Endodermal cell (in vitro differentiated cells): ENCODE measurements around the gene NDUFS4. TPM values are rescaled to one million over a fixed set of nuclear protein-coding genes. Genes with fewer than 3 reads are reported as not detected.

ENCODE experiments used
- DNase-seq: peaks from one replicate; pipeline ENCODE4 v3.0.0-alpha.2; 2017
- H3K27ac ChIP-seq: 2 replicates; pipeline ENCODE4 v1.5.1; 2013; ENCODE audit warnings: mild to moderate bottlenecking, low read depth, low read length, moderate library complexity
- H3K27me3 ChIP-seq: 2 replicates; pipeline ENCODE4 v1.6.1; 2013; ENCODE audit warnings: mild to moderate bottlenecking, low read length, moderate library complexity; ENCODE audit not compliant: insufficient read depth, control insufficient read depth, poor library complexity, severe bottlenecking
- H3K36me3 ChIP-seq: 2 replicates; pipeline ENCODE4 v1.7.0; 2013; ENCODE audit warnings: mild to moderate bottlenecking, low read length, moderate library complexity; ENCODE audit not compliant: control insufficient read depth, insufficient read depth
- H3K4me1 ChIP-seq: one replicate; pipeline ENCODE4 v1.7.0; 2013; ENCODE audit warnings: low read length; ENCODE audit not compliant: control insufficient read depth, insufficient read depth
- H3K4me3 ChIP-seq: 2 replicates; pipeline ENCODE4 v1.5.1; 2013; ENCODE audit warnings: mild to moderate bottlenecking, low read length, moderate library complexity
- H3K9ac ChIP-seq: 2 replicates; pipeline ENCODE4 v1.6.1; 2013; ENCODE audit warnings: mild to moderate bottlenecking, low read length, moderate library complexity; ENCODE audit not compliant: poor library complexity, severe bottlenecking; ENCODE audit errors: extremely low read depth
- H3K9me3 ChIP-seq: 2 replicates; pipeline ENCODE4 v1.6.1; 2013; ENCODE audit warnings: mild to moderate bottlenecking, low read length, moderate library complexity; ENCODE audit not compliant: control insufficient read depth
- H3K27ac Mint-ChIP-seq: 2 replicates; pipeline ENCODE4 v1.8.0; 2020; ENCODE audit warnings: mixed read lengths
- H3K27me3 Mint-ChIP-seq: 2 replicates; pipeline ENCODE4 v1.8.0; 2021; ENCODE audit warnings: mild to moderate bottlenecking, mixed read lengths; ENCODE audit not compliant: insufficient read depth
- H3K36me3 Mint-ChIP-seq: 2 replicates; pipeline ENCODE4 v1.8.0; 2020; ENCODE audit warnings: low read depth, mixed read lengths
- H3K4me1 Mint-ChIP-seq: 2 replicates; pipeline ENCODE4 v1.8.0; 2020; ENCODE audit warnings: mixed read lengths
- H3K4me3 Mint-ChIP-seq: 2 replicates; pipeline ENCODE4 v1.8.0; 2020; ENCODE audit warnings: mild to moderate bottlenecking, moderate library complexity, mixed read lengths
- H3K9me3 Mint-ChIP-seq: 2 replicates; pipeline ENCODE4 v1.8.0; 2020; ENCODE audit warnings: mild to moderate bottlenecking, mixed read lengths
- WGBS, 2 experiments: methylation state at CpG; one replicate each; pipeline versions ENCODE4 v1.1.5 to v1.1.7; 2013; ENCODE audit warnings: missing lambda C conversion rate in 2 of 2, mixed read lengths in 1 of 2; ENCODE audit not compliant: insufficient coverage in 1 of 2, insufficient read length in 1 of 2; 5-methylcytosine and 5-hydroxymethylcytosine counted together
- total RNA-seq, 2 donors: library from RNA; stranded (reverse); fragmentation: NEBNext Ultra II Directional in 1 of 2; extraction: Animal tissue kit (Norgen Biotek cat#: 25700) in 1 of 2; gene quantifications; 2 replicates in 1 of 2; 3 replicates in 1 of 2; pipeline ENCODE4 v1.2.1, GENCODE V29; 2021
- TF ChIP-seq, protein P1 (sequence below): fragments of 200-600 bp; sonication (generic); conservative IDR thresholded peaks from 2 replicates; pipeline ENCODE4 v1.5.0; 2021; ENCODE audit warnings: antibody characterized with exemption, mild to moderate bottlenecking

The NDUFS4 gene
- total RNA-seq, 2 donors from 2014 or later = 55.0 to 88.3 TPM

DNA sequence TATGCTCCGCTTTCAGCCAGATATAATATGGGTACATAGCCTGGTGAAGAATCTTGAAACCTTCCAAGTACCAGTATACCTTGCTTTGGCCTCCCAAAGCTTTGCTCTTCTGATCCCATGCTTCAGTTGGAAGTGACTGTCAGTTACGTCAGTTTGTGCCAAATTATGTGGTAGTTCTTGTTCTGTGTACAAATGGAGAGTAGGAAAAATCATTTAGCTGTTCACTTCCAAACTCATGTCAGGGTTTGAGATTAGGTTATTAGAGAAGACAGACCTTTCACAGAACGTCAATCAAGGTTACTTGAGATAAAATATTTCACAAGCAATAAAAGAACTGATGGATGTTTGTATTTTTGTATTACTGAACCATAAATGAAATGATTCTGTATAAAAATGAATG lies 117.2 kb downstream of the NDUFS4 start:
- H3K9me3 Mint-ChIP-seq = no peaks in the 10 kb centered on the region
- peaks cover 12% of the 10 kb centered on the region for H3K36me3 ChIP-seq
- peaks cover 9% of the 10 kb centered on the region for H3K36me3 Mint-ChIP-seq
- no peaks in the 10 kb centered on the region for H3K4me1 ChIP-seq
- H3K9me3 ChIP-seq = peaks cover 4% of the 10 kb centered on the region
- DNase-seq = no peak
- H3K27me3 Mint-ChIP-seq = no peaks in the 10 kb centered on the region
- H3K27ac ChIP-seq = no peak overlapping the region
- no peak overlapping the region for H3K4me3 Mint-ChIP-seq
- WGBS, 2 experiments = 91 to 100% methylated on average over 1 to 3 of the region's 3 CpGs
- H3K27me3 ChIP-seq = no peaks in the 10 kb centered on the region
- H3K9ac ChIP-seq = no peak overlapping the region
- no peak overlapping the region for H3K27ac Mint-ChIP-seq
- no peak overlapping the region for H3K4me3 ChIP-seq
- peaks cover 2% of the 10 kb centered on the region for H3K4me1 Mint-ChIP-seq
- TF ChIP-seq, protein P1, sequence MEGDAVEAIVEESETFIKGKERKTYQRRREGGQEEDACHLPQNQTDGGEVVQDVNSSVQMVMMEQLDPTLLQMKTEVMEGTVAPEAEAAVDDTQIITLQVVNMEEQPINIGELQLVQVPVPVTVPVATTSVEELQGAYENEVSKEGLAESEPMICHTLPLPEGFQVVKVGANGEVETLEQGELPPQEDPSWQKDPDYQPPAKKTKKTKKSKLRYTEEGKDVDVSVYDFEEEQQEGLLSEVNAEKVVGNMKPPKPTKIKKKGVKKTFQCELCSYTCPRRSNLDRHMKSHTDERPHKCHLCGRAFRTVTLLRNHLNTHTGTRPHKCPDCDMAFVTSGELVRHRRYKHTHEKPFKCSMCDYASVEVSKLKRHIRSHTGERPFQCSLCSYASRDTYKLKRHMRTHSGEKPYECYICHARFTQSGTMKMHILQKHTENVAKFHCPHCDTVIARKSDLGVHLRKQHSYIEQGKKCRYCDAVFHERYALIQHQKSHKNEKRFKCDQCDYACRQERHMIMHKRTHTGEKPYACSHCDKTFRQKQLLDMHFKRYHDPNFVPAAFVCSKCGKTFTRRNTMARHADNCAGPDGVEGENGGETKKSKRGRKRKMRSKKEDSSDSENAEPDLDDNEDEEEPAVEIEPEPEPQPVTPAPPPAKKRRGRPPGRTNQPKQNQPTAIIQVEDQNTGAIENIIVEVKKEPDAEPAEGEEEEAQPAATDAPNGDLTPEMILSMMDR = no peak

DNA sequence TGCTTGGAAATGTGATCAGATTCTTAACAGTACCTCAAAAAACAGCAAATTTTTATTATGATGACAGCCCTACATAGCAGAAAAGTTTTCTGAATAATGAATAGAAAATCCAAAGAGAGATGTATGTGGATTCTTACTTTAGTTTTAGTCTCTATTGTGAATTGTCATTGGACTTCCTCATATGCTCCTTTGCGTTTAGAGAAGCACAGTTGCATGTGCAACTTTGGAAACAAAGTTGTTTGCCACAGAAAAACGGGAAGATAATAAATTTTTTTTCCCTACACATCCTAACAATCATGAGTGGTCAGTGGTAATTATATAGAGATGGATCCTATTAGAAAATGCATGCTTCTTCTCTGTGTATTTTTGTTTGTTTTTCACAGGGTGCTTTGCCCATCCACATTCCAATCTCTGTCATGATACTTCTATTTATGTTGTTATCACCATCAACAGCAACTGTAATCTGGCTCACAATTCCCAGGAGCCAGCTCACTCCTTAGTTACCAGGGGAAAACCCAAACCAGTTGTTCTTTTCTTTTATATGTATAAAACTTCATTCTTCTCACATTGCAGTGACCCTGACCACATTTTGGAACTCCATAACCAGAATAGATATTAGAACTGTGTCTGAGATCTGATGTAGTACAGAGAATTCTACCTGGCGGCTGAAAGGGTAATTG lies 118.7 kb downstream of the NDUFS4 start:
- Mint-ChIP-seq H3K9me3 (no peaks in the 10 kb centered on the region), H3K36me3 (peaks cover 14% of the 10 kb centered on the region), H3K27ac (no peak overlapping the region), H3K4me1 (peaks cover 2% of the 10 kb centered on the region), H3K27me3 (no peaks in the 10 kb centered on the region), H3K4me3 (no peak overlapping the region)
- 97 to 100% methylated on average over 1 to 3 of the region's 3 CpGs for WGBS, 2 experiments
- peaks cover 11% of the 10 kb centered on the region for H3K9me3 ChIP-seq
- no peak overlapping the region for H3K27ac ChIP-seq
- no peaks in the 10 kb centered on the region for H3K27me3 ChIP-seq
- H3K9ac ChIP-seq = no peak overlapping the region
- TF ChIP-seq, protein P1 = no peak
- H3K4me3 ChIP-seq = no peak overlapping the region
- no peak for DNase-seq
- peaks cover 16% of the 10 kb centered on the region for H3K36me3 ChIP-seq
- H3K4me1 ChIP-seq = no peaks in the 10 kb centered on the region

DNA sequence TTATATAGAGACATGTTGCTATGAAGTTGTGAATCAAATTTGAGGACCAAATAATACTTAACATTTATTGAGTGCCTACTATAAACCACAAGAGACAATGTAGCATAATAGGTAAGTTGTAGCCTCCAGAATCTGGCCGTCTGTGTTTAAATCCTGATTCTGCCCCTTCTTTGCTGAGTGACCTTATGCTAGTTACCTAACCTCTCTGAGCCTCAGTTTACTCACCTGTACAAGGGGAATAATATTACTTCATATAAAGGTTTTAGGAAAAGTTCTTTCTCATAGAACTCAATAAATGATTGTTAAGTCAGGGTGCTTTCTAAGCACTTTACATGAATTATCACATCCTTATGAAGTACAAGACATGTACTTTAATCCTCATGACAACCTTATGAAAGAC lies 120.6 kb downstream of the NDUFS4 start:
- Mint-ChIP-seq H3K4me1 (peaks cover 2% of the 10 kb centered on the region), H3K27me3 (no peaks in the 10 kb centered on the region), H3K4me3 (no peak overlapping the region), H3K36me3 (peaks cover 19% of the 10 kb centered on the region), H3K9me3 (peaks cover 4% of the 10 kb centered on the region), H3K27ac (no peak overlapping the region)
- Histone ChIP-seq H3K36me3 (peaks cover 16% of the 10 kb centered on the region), H3K9me3 (peaks cover 15% of the 10 kb centered on the region), H3K27ac (no peak overlapping the region), H3K4me1 (no peaks in the 10 kb centered on the region), H3K9ac (no peak overlapping the region), H3K4me3 (no peak overlapping the region), H3K27me3 (no peaks in the 10 kb centered on the region)
- TF ChIP-seq, protein P1 = no peak
- DNase-seq = no peak
- 100% methylated on average over 1 of the region's 1 CpG; no CpG with 5 or more reads in 1 of the 2 experiments for WGBS, 2 experiments
